ENCODE results near the gene NUP188.
"Not testable (repeated sequence)": the region's sequence is repeated elsewhere in the genome, so short reads cannot be mapped to it uniquely, and the experiment has no call there.

NUP188 gene

DNA sequence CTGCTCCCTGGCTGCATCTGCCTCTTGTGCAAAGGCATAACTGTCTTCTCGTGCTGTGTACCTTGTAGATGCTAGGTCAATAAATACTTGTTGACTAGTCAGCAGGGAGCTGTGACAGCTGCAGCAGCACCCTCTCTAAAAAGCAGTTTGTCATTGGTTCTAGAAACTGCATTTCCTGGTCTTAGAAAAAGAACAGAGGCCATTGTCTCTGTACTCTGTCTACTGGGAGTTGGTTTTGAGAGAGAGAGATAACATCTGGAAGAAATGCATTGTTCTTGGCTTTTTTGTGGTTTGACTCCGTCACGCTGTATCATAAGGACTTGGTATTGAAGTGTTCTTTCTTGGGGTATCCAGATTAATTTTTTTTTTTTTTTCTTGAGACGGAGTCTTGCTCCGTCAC, 48.3 kb downstream of the NUP188 start:
- no peak for DNase-seq (ENCODE audit: extremely low spot score)
- CTCF ChIA-PET: interaction anchor here (2.7 kb wide), 1 partner anchor 9 kb away, joined by 17 read pairs; no protein-coding TSS in a partner anchor
- POLR2A ChIA-PET: no interaction called here
- TF ChIP-seq, protein P1, sequence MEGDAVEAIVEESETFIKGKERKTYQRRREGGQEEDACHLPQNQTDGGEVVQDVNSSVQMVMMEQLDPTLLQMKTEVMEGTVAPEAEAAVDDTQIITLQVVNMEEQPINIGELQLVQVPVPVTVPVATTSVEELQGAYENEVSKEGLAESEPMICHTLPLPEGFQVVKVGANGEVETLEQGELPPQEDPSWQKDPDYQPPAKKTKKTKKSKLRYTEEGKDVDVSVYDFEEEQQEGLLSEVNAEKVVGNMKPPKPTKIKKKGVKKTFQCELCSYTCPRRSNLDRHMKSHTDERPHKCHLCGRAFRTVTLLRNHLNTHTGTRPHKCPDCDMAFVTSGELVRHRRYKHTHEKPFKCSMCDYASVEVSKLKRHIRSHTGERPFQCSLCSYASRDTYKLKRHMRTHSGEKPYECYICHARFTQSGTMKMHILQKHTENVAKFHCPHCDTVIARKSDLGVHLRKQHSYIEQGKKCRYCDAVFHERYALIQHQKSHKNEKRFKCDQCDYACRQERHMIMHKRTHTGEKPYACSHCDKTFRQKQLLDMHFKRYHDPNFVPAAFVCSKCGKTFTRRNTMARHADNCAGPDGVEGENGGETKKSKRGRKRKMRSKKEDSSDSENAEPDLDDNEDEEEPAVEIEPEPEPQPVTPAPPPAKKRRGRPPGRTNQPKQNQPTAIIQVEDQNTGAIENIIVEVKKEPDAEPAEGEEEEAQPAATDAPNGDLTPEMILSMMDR (IDR thresholded peaks at IDR 0.05; ENCODE audit: control extremely low read depth, extremely low read depth, low read depth, missing control alignments): no peak

DNA sequence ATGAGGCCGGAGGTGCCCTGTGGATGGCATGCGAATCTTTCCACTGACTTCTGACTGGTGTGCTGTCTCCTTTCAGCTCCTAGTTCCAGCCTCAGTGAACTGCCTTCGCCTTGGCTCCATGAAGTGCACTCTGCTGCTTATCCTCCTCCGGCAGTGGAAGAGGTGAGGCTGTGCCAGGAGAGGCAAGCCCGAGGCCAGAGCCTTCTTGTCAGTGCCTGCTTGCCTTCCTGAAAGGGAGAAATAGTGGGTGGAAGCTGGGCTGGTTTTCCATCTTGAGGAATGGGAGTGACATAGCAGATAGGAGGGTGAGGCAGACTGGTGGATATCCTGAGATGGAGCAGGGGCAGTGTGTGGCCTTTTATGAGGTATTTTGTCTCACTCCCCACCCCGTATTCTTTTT, 51.0 kb downstream of the NUP188 start:
- no peak for DNase-seq (ENCODE audit: extremely low spot score)
- ChIA-PET POLR2A (no interaction called here), CTCF (interaction anchor here (0.9 kb wide), 1 partner anchor 30 kb away, joined by 3 read pairs; the partner anchor contains the start of gene SH3GLB2)
- TF ChIP-seq, protein P1 (IDR thresholded peaks at IDR 0.05; ENCODE audit: control extremely low read depth, extremely low read depth, low read depth, missing control alignments): no peak

DNA sequence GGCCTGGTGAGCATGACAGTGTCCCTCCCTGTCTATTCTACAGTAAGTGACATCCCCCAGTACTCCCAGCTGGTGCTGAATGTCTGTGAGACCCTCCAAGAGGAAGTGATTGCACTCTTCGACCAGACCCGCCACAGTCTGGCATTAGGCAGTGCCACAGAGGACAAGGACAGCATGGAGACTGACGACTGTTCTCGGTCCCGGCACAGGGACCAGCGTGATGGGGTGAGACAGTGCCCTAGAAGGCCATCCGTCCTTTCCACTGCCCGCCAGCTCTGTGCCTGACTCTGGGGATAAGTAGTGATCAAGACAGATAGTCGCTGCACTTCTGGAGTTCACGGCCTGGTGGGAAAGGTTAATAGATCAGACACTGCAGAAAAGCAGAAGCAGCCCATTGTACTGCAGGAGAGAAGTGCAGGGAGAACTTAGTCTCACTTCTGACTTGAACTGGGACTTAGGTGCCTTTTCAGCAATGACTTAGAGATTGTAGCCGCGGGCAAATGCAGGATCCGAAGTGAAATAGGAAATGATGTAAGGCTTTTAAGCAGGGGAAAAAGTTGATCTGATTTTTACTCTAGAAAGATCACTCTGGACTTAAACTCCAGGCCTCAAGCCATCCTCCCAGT, 52.2 kb downstream of the NUP188 start:
- POLR2A ChIA-PET: no interaction called here

DNA sequence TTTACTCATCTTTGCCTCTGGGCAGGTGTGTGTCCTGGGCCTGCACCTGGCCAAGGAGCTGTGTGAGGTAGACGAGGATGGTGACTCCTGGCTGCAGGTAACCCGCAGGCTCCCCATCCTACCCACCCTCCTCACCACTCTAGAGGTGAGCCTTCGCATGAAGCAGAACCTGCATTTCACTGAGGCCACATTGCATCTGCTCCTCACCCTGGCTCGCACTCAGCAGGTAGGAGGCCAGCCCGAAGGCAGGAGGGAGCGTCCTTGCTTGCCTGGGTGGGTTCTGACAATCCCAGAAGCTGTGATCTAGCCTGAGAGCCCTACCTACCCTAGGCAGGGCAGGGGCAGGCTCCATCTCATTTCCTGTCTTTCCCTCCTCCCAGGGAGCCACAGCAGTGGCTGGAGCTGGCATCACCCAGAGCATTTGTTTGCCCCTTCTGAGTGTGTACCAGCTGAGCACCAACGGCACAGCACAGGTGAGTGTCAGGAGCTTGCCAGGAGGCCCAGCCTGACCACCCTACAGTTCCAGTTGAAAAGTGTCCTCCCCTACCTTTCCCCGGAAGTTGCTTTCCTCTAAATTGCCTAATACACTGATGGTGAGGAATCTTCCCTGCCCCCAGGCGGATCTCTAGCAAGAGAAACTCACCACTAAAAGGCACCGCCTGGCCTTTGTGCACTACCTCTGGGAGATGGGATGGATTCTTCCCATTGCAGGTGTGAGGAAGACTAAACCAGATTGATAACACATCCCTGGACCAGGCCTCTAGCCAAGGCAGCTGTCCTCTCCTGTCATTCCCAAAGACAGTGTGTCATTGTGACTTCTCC, 54.2 kb downstream of the NUP188 start:
- POLR2A ChIA-PET: interaction anchor here (0.5 kb wide), 1 partner anchor 25 kb away, joined by 3 read pairs; no protein-coding TSS in a partner anchor
- CTCF ChIA-PET: no interaction called here
- DNase-seq (ENCODE audit: extremely low spot score): no peak
- TF ChIP-seq, protein P1 (IDR thresholded peaks at IDR 0.05; ENCODE audit: control extremely low read depth, extremely low read depth, low read depth, missing control alignments): no peak

More for the DNA sequence above, 52.2 kb downstream of the NUP188 start:
- DNase-seq (ENCODE audit: extremely low spot score): no peak
- TF ChIP-seq, protein P1 (IDR thresholded peaks at IDR 0.05; ENCODE audit: control extremely low read depth, extremely low read depth, low read depth, missing control alignments): no peak
- CTCF ChIA-PET: no interaction called here

DNA sequence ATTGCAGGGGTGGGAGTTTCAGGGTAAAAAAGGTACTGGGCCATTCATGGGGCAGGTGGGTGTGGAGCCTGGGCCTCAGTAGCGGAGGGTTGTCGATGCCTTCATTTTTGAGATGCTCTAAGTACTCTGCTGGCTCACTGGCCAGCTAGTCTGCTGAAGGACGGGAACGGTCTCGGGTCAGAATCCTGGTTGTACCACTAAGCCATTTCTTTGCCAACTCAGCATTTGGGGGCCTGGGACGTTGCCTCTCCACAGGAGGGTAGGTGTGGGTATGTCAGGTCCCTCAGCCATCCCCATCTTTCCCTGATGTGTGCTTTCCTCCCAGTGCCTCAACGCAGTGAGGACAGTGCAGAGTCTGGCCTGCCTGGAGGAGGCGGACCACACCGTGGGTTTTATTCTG, 55.5 kb downstream of the NUP188 start:
- no peak for DNase-seq (ENCODE audit: extremely low spot score)
- CTCF ChIA-PET: interaction anchor here (1.0 to 1.1 kb wide), 2 partner anchors 10 to 51 kb away, joined by 3 read pairs; no protein-coding TSS in a partner anchor
- POLR2A ChIA-PET: interaction anchor here (0.7 kb wide), 1 partner anchor 128 kb away, joined by 14 read pairs; no protein-coding TSS in a partner anchor
- TF ChIP-seq, protein P1 (IDR thresholded peaks at IDR 0.05; ENCODE audit: control extremely low read depth, extremely low read depth, low read depth, missing control alignments): no peak

DNA sequence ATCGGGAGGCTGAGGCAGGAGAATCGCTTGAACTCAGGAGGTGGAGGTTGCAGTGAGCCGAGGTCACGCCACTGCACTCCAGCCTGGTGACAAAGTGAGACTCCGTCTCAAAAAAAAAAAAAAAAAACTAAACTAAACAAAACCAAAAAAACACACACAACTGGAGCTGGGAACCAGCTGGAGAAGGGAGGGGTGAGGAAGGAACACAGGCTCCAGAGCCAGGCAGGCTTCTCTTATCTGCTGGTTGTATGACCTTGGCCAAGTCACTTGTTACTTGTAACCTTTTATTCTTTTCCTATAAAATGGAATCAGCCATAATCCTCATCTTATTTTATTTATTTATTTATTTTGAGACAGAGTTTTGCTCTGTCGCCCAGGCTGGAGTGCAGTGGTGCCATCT, 56.7 kb downstream of the NUP188 start:
- ChIA-PET CTCF (interaction anchor here (1.1 to 3.1 kb wide), 3 partner anchors 9 to 19 kb away, joined by 3 to 17 read pairs (median 11); no protein-coding TSS in a partner anchor), POLR2A (interaction anchor here (0.5 kb wide), 1 partner anchor 14 kb away, joined by 6 read pairs; no protein-coding TSS in a partner anchor)
- DNase-seq (ENCODE audit: extremely low spot score): not testable (repeated sequence)

Data from GM10248 (cell line).